Activated CD8-positive, alpha-beta memory T cell treated with anti-CD3 and anti-CD28 coated beads, Interleukin-2, amount 50 U/mL, for 4 hours (primary cell): Measurements from ENCODE around the gene GOLGA8T.
"Not testable (repeated sequence)": the region's sequence is repeated elsewhere in the genome, so short reads cannot be mapped to it uniquely, and the experiment has no call there.

ENCODE experiments used
- DNase-seq: peaks from one replicate; pipeline ENCODE4 v3.0.0-alpha.2; 2020

Gene GOLGA8T

GRCh38 chr15:30134751-30135150 is at the start of gene GOLGA8T:
Gene GOLGA8T (plus strand): TSS chr15:30135051. CDS start chr15:30135149, 98 bp downstream.
- not testable (repeated sequence) for DNase-seq

GRCh38 chr15:30097827-30098226 is 37.0 kb upstream of the GOLGA8T start:
- DNase-seq = not testable (repeated sequence)

- not testable (repeated sequence) for DNase-seq
Observed at GRCh38 chr15:30102890-30103289, 32.0 kb upstream of the GOLGA8T start.

GRCh38 chr15:30103941-30104507 is 30.8 kb upstream of the GOLGA8T start:
- not testable (repeated sequence) for DNase-seq

DNA sequence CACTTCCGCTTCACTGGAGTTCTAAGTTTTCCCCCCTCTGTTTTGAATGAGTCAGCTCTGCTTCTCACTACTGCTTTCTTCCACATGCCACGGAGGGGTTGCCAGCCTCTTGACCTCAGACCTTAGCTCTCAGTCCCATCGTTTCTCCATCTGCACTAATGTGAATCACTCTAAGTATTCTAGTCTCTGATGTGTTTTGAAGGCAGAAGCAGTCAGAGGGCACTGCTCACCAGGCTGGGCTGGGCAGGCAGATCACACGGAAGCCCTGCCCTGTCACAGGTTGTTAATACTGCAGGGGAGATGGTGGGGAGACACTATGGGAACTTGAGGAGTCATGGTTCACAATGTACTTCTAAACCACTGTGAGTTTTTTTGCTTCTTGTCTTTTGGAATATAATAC is 24.3 kb upstream of the GOLGA8T start:
- DNase-seq = not testable (repeated sequence)

- DNase-seq = not testable (repeated sequence)
Observed at GRCh38 chr15:30130066-30130465, 4.8 kb upstream of the GOLGA8T start.

DNA sequence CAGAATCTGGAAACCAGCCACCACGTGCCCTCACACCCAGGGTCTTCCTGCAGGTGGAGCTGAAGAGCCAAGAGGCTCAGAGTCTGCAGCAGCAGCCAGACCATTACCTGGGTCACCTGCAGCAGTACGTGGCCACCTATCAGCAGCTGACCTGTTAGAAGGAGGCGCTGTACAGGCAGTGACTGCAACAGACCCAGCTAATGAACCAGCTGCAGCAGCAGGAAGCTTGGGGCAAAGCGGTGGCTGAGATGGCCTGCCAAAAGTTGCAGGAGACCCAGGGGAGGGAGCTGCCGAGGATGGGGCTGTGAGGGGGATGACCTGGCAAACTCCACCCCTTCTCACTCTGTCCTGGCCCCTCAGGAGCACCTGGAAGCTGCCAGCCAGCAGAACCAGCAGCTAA is 8.4 kb downstream of the GOLGA8T start:
- DNase-seq = not testable (repeated sequence)

DNA sequence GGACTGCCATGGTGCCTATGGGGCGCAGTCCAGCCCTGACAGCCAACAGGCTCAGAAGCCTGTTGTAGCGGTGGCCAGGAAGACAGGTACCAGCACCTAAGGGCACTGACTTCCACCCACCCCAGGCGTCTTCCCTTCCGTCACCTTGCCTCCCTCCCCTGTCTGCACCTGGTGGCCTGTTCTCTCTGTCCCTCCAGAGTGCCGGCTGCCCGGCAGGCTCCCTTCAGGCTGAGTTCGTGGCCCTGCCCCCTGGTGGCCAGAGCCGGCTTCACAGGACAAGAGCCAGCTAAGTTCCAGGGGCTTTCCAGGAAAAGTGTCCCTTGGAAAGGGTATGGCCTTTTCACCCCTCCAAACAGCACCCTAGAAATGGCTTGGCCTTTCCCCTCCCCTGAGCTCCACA is 15.0 kb downstream of the GOLGA8T start:
- DNase-seq = not testable (repeated sequence)

DNA sequence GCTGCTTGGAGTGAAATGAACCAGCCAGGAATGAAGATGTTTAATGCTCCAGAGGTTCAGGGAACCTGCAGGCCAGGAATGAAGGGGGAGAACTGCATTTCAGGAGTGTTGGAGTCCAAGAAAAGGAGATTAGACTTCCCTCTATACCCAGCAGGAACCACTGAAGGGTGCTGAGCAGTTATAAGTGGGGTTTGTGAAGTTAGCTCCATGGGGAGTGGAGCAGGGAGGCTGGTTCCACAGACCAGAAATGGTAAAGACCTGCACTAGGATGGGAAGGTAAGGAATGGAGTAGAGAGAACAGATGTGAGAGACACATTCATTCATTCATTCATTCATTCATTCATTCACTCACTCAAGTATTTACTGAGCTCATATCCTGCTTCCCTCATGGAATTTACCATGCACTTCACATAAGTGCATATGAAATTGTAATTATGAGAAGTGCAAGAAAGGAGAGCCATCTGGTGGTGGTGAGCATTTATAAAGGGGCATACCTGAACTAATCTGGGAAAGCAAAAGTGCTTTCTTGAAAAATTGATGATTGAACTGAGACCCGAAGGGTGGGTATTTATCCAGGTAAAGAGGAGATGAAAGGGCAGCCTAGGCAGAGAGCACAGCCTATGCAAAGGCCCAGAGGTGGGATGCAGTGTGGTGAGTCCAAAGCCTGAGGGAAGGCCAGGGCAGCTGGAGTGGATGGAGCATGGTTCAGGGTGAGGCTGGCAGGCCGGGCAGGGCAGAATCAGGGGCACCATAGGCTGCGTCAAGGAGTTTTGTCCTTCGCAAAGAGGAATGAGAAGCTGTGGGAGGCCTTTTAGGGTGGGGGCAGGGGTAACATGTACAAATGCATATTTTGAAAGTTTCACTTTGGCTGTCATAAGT is 27.9 kb downstream of the GOLGA8T start:
- not testable (repeated sequence) for DNase-seq

- DNase-seq = not testable (repeated sequence)
Observed at GRCh38 chr15:30163759-30164158, 28.9 kb downstream of the GOLGA8T start.

DNA sequence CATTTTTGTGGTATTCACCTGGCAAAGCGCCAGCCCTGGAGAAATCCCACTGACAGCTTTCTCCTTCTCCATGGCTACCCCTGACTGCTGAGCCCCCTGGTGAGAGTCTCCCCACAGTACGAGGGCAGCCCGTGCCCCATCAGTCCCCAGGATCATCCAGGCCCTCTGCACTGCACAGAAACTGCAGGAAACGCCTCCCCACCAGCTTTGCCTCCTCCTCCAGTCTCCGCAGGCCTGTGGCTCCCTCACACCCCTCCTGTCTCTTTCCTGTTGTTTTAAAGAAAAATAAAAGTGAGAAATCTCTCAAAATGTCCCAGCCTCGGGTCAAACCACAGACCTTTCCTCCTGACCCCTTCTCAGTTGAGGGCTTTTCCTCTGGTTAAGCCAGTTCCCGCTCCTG is 29.4 kb downstream of the GOLGA8T start:
- DNase-seq = not testable (repeated sequence)

- DNase-seq = not testable (repeated sequence)
Observed at GRCh38 chr15:30167403-30167802, 32.6 kb downstream of the GOLGA8T start.

DNA sequence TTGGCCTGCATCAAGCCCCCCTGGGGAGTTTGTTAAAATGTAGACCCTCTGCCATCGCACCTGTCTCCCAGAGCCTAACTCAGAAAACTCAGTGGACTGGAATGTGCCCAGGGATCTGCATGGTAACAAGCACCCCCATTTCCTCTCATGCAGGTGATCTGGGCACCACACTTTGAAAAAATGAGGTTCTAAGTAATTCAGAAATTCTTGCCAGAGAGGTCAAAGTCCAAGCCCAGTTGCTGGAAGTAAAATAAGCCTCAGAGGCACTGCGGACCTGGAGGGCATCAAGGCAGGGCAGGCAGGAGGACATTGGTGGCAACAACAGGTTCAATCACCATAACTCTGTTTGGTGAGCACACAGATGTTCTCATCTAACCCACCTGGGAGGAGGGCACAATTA is 33.0 kb downstream of the GOLGA8T start:
- DNase-seq = not testable (repeated sequence)

- not testable (repeated sequence) for DNase-seq
Observed at GRCh38 chr15:30171452-30171851, 36.6 kb downstream of the GOLGA8T start.

GRCh38 chr15:30173041-30173608 is 38.3 kb downstream of the GOLGA8T start:
- peak; percentile 64 for DNase-seq

GRCh38 chr15:30175291-30175690 is 40.4 kb downstream of the GOLGA8T start:
- not testable (repeated sequence) for DNase-seq

DNA sequence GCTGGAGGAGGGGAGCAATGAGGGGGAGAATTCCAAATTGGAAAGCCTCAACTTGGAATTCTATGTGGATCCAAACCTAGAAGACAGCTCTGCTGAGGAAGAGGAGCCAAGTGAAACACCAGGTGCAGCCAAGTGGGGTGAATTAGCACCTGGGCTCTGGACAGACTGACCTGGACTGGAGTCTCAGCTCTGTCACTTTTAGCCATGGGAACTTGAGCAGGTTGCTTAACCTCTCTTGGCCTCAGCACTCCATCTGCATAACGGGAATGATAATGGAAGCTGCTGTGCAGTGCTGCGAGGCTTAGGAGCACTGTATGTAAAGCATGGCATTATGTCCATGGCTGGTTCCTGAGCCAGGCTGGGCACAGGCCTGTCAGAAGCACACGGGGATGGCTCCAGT is 41.8 kb downstream of the GOLGA8T start:
- not testable (repeated sequence) for DNase-seq

DNA sequence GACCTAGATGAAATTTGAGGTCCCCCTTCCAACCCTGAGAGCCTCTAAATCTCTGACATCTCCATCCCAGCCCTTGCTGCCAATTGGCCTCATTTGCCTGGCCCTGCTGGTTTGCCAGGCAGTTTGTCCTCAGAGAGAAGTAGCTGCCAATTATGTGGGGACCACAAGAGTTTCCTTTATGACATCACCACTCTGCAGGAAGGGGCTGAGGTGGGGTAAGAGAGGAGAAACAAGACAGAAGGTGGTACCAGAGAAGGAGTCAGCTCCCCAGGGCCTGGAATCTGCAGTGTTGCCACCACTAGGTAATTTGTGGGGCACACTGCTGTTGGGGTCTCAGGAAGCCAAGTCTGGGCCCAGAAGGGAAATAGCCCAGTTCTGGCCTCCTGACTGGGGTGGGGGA is 45.0 kb downstream of the GOLGA8T start:
- DNase-seq = not testable (repeated sequence)

DNA sequence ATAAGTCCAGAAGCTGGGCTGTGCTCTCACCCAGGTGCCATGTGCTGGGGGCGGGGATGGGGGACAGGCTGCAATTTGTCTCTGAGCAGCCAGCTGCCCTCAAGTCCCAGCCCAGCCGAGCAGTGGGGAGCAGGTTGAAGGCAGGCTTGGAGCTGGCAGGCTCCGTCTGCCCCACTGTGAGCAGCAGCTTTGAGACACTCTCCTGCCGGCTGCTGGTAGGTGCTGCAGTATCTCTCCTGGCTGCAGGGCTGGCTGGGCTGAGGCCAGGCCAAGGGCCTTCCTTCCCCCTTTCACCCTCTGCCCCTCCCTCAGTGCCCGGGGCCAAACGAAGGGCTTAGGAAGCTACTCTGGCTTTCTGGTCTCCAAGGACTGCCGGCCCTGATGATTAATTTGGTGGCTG is 50.6 kb downstream of the GOLGA8T start:
- DNase-seq = not testable (repeated sequence)

GRCh38 chr15:30187429-30187828 is 52.6 kb downstream of the GOLGA8T start:
- DNase-seq = not testable (repeated sequence)

- DNase-seq = not testable (repeated sequence)
Observed at GRCh38 chr15:30189754-30190153, 54.9 kb downstream of the GOLGA8T start.

- DNase-seq = not testable (repeated sequence)
Observed at GRCh38 chr15:30191143-30191542, 56.3 kb downstream of the GOLGA8T start.

GRCh38 chr15:30191639-30192038 is 56.8 kb downstream of the GOLGA8T start:
- not testable (repeated sequence) for DNase-seq
